Loucy (cell line): ENCODE data around the gene RAB11FIP5.

ENCODE experiments used
- EZH2phosphoT487 ChIP-seq: fragments of 200-600 bp; IDR thresholded peaks from 2 replicates; pipeline ENCODE4 v1.6.1; 2018; ENCODE audit warnings: antibody characterized with exemption, mild to moderate bottlenecking, moderate library complexity, borderline replicate concordance
- TF ChIP-seq, protein P1 (sequence below): fragments of 200-600 bp; sonication (generic); conservative IDR thresholded peaks from 2 replicates; pipeline ENCODE4 v1.5.1; 2014; ENCODE audit warnings: mild to moderate bottlenecking, antibody characterized with exemption, low read length

DNA sequence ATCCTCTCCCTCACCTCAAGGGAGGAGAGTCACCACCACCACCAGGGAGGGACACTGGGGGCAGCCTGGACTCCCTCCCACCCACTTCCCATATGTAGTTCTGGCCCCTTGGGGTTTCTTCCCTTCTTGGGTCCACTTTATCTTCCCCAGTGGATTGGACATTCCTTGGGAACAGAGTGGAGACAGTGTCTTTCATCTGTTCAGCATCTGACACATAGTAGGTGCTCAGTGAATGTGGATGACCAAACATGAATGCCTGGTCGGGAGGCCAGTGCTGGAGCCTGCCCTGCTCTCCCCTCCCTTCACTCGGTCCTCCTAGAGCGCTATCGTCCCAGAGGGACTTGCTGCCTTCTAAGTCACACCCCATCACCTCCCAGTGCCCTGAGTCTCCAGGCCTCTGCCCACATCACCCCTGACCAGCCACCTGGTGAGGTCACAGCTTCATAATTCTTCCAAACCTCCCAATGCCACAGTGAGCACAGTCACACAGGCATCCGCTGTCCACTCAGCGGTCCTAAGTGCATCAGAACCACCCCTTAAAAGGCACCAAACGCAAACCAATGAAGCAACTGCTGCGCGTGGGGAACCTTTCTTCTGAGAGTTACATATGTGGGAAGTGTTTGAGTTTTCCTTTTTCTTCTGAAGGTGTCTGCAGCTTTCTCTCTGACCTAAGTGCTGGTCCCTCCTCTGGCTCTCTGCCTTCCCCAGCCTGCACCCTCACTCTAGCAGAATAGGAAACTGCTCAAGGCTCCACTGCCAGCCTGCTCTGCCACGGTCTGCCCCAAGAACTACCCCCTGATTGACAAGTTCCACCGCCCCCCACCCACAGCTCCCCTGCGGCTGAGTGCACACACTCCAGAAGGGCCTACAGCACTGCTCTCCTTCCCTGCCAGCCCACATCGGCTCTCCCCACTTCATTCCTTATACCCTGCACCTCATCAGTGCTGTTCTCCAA is 34.0 kb downstream of the RAB11FIP5 start:
- TF ChIP-seq, protein P1, sequence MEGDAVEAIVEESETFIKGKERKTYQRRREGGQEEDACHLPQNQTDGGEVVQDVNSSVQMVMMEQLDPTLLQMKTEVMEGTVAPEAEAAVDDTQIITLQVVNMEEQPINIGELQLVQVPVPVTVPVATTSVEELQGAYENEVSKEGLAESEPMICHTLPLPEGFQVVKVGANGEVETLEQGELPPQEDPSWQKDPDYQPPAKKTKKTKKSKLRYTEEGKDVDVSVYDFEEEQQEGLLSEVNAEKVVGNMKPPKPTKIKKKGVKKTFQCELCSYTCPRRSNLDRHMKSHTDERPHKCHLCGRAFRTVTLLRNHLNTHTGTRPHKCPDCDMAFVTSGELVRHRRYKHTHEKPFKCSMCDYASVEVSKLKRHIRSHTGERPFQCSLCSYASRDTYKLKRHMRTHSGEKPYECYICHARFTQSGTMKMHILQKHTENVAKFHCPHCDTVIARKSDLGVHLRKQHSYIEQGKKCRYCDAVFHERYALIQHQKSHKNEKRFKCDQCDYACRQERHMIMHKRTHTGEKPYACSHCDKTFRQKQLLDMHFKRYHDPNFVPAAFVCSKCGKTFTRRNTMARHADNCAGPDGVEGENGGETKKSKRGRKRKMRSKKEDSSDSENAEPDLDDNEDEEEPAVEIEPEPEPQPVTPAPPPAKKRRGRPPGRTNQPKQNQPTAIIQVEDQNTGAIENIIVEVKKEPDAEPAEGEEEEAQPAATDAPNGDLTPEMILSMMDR, result no peak
- TF ChIP-seq EZH2phosphoT487, result no peak
